B cell (primary cell): ENCODE measurements around the gene ABCD3. TPM values are rescaled to one million over a fixed set of nuclear protein-coding genes. Genes with fewer than 3 reads are reported as not detected.

Experiments used
- ATAC-seq: fragments of 200-7000 bp; cut with Tn5 transposase; one replicate; pipeline ENCODE4 v1.10.0; 2021; ENCODE audit warnings: low read depth, mild to moderate bottlenecking, moderate number of reproducible peaks, moderate library complexity
- CTCF ChIA-PET: fragments of 350-600 bp; sonication (Branson Sonifier 250); formaldehyde crosslinking; loops from one replicate; lab custom pipeline; 2021; ENCODE audit warnings: antibody characterized with exemption, inconsistent platforms; lab: Charles Lee
- POLR2A ChIA-PET: fragments of 350-600 bp; sonication (Branson Sonifier 250); formaldehyde crosslinking; loops from one replicate; lab custom pipeline; 2021; ENCODE audit warnings: antibody characterized with exemption; lab: Charles Lee
- DNase-seq: peaks from one replicate; pipeline ENCODE4 v3.0.0; 2013
- H2AFZ ChIP-seq: 2 replicates; pipeline ENCODE4 v1.6.1; 2012; ENCODE audit warnings: mild to moderate bottlenecking, low read depth, low read length; ENCODE audit not compliant: insufficient read depth, poor library complexity, severe bottlenecking
- H3K27ac ChIP-seq, 2 donors: 1 replicate in 1 of 2; 2 replicates in 1 of 2; pipeline ENCODE4 v1.5.1; 2012 to 2013; ENCODE audit warnings: low read length in 2 of 2, mild to moderate bottlenecking in 2 of 2, moderate library complexity in 1 of 2
- H3K27me3 ChIP-seq, 4 experiments: fragments of 200-600 bp in 1 of 4; sonication (generic) in 1 of 4; replicated peaks in 1 of 4; 1 replicate in 2 of 4; 2 replicates in 2 of 4; pipeline versions ENCODE4 v1.6.1 to v1.7.0; 2013 to 2016; ENCODE audit warnings: low read length in 3 of 4, mild to moderate bottlenecking in 2 of 4, mixed read lengths in 1 of 4, moderate library complexity in 1 of 4; ENCODE audit not compliant: insufficient read depth in 4 of 4, control insufficient read depth in 3 of 4; ENCODE audit errors: control extremely low read depth in 1 of 4
- H3K36me3 ChIP-seq, 2 experiments: replicated peaks in 1 of 2; 1 replicate in 1 of 2; 2 replicates in 1 of 2; pipeline versions ENCODE4 v1.6.1 to v1.7.1; 2013; ENCODE audit warnings: low read length in 1 of 2; ENCODE audit not compliant: insufficient read depth in 2 of 2, control insufficient read depth in 1 of 2; ENCODE audit errors: control extremely low read depth in 1 of 2, extremely low read depth in 1 of 2
- H3K4me1 ChIP-seq, 2 donors: fragments of 200-600 bp in 1 of 2; sonication (generic) in 1 of 2; 1 replicate in 1 of 2; 2 replicates in 1 of 2; pipeline versions ENCODE4 v1.5.1 to v1.6.1; 2013 to 2017; ENCODE audit warnings: low read length in 2 of 2; ENCODE audit not compliant: control insufficient read depth in 2 of 2, insufficient read depth in 2 of 2
- H3K4me2 ChIP-seq: replicated peaks from 2 replicates; pipeline ENCODE3; 2012; ENCODE audit warnings: mild to moderate bottlenecking, low read depth, low read length; ENCODE audit not compliant: poor library complexity, severe bottlenecking
- H3K4me3 ChIP-seq, 5 experiments: fragments of 200-600 bp in 1 of 5; sonication (generic) in 1 of 5; 1 replicate in 3 of 5; 2 replicates in 2 of 5; pipeline versions ENCODE4 v1.5.1 to v1.7.0; 2011 to 2016; ENCODE audit warnings: low read length in 4 of 5, mild to moderate bottlenecking in 4 of 5, low read depth in 2 of 5, control low read depth in 1 of 5, moderate library complexity in 1 of 5; ENCODE audit not compliant: insufficient read depth in 1 of 5; ENCODE audit errors: control extremely low read depth in 1 of 5, extremely low read depth in 1 of 5
- H3K79me2 ChIP-seq: fragments of 200-600 bp; sonication (generic); one replicate; pipeline ENCODE4 v1.6.0; 2016; ENCODE audit warnings: low read length; ENCODE audit not compliant: control insufficient read depth, insufficient read depth
- H3K9ac ChIP-seq: fragments of 200-600 bp; sonication (generic); 2 replicates; pipeline ENCODE4 v1.6.1; 2017; ENCODE audit warnings: mild to moderate bottlenecking, low read length, moderate library complexity
- H3K9me3 ChIP-seq, 3 donors: one replicate each; pipeline versions ENCODE4 v1.6.1 to v1.7.1; 2013; ENCODE audit warnings: low read length in 2 of 3; ENCODE audit not compliant: control insufficient read depth in 2 of 3, insufficient read depth in 1 of 3; ENCODE audit errors: control extremely low read depth in 1 of 3
- H4K20me1 ChIP-seq: 2 replicates; pipeline ENCODE4 v1.6.0; 2012; ENCODE audit warnings: mild to moderate bottlenecking, low read length; ENCODE audit not compliant: insufficient read depth, control insufficient read depth, poor library complexity, severe bottlenecking
- H3K27ac Mint-ChIP-seq: one replicate; pipeline ENCODE4 v1.8.0; 2021; ENCODE audit warnings: mixed read lengths
- H3K27me3 Mint-ChIP-seq: one replicate; pipeline ENCODE4 v1.8.0; 2021; ENCODE audit warnings: mixed read lengths
- H3K4me1 Mint-ChIP-seq: one replicate; pipeline ENCODE4 v1.8.0; 2021; ENCODE audit warnings: mixed read lengths
- H3K4me3 Mint-ChIP-seq: one replicate; pipeline ENCODE4 v1.8.0; 2021; ENCODE audit warnings: mixed read lengths
- H3K9me3 Mint-ChIP-seq: one replicate; pipeline ENCODE4 v1.8.0; 2022; ENCODE audit warnings: mixed read lengths; ENCODE audit not compliant: insufficient read depth
- EZH2 ChIP-seq: IDR thresholded peaks from 2 replicates; pipeline ENCODE4 v1.6.1; 2012; ENCODE audit warnings: borderline replicate concordance, low read depth, mild to moderate bottlenecking, moderate library complexity, low read length; ENCODE audit not compliant: insufficient read depth, poor library complexity, severe bottlenecking
- WGBS: methylation state at CpG from one replicate; pipeline ENCODE4 v1.1.5; 2013; ENCODE audit warnings: missing lambda C conversion rate; ENCODE audit not compliant: insufficient coverage; 5-methylcytosine and 5-hydroxymethylcytosine counted together
- intact Hi-C: fragments of 100-400 bp; cut with micrococcal nuclease; formaldehyde crosslinking; loops from one replicate; pipeline ENCODE4 v1.10.0; 2022
- polyA plus RNA-seq: library from polyadenylated mRNA; depleted of rRNA; stranded (reverse); fragments of >200 nt; gene quantifications from 2 replicates; pipeline ENCODE4 v1.2.3, GENCODE V29; 2012
- total RNA-seq, 2 donors: library from RNA; stranded (reverse); fragments of 120-200 nt in 1 of 2; gene quantifications; 1 replicate in 1 of 2; 2 replicates in 1 of 2; pipeline versions ENCODE4 v1.2.3 to v1.2.4, GENCODE V29; 2013 to 2022
- TF ChIP-seq, protein P1 (sequence below): fragments of 200-600 bp; IDR thresholded peaks from one replicate; pipeline ENCODE4 v1.8.0; 2022; ENCODE audit warnings: antibody characterized with exemption, mild to moderate bottlenecking

ABCD3 gene
- total and polyA plus RNA-seq, 2 donors (not counting 1 experiment from before 2014, with no cell fraction given), result 4.0 to 19.4 TPM

GRCh38 chr1:94413311-94413710 is 4.9 kb upstream of the ABCD3 start:
- Histone ChIP-seq H3K79me2 (no peaks in the 10 kb centered on the region), H3K4me1 (peaks cover 0 to 6% of the 10 kb centered on the region in 2 donors), H2AFZ (no peak overlapping the region), H3K4me3 (no peak overlapping the region), H3K36me3 (no peaks in the 10 kb centered on the region), H3K9ac (no peak overlapping the region), H4K20me1 (no peaks in the 10 kb centered on the region), H3K27ac (no peak overlapping the region), H3K27me3 (peaks cover 0 to 6% (median 3%) of the 10 kb centered on the region in 4 experiments), H3K4me2 (no peak overlapping the region), H3K9me3 (no peaks in the 10 kb centered on the region)
- no peak for DNase-seq
- Mint-ChIP-seq H3K4me3 (no peak overlapping the region), H3K27me3 (peaks cover 17% of the 10 kb centered on the region), H3K27ac (no peak overlapping the region), H3K9me3 (no peaks in the 10 kb centered on the region), H3K4me1 (peaks cover 9% of the 10 kb centered on the region)
- no peak for ATAC-seq
- 0% methylated on average over 1 of the region's 2 CpGs for WGBS
- ChIA-PET POLR2A (no interaction called here), CTCF (no interaction called here)
- intact Hi-C loops, result loop anchor here (10.0 kb wide), 1 partner anchor 1069 kb away; the partner anchor contains the start of gene DR1
- no peak for TF ChIP-seq EZH2
- TF ChIP-seq, protein P1, sequence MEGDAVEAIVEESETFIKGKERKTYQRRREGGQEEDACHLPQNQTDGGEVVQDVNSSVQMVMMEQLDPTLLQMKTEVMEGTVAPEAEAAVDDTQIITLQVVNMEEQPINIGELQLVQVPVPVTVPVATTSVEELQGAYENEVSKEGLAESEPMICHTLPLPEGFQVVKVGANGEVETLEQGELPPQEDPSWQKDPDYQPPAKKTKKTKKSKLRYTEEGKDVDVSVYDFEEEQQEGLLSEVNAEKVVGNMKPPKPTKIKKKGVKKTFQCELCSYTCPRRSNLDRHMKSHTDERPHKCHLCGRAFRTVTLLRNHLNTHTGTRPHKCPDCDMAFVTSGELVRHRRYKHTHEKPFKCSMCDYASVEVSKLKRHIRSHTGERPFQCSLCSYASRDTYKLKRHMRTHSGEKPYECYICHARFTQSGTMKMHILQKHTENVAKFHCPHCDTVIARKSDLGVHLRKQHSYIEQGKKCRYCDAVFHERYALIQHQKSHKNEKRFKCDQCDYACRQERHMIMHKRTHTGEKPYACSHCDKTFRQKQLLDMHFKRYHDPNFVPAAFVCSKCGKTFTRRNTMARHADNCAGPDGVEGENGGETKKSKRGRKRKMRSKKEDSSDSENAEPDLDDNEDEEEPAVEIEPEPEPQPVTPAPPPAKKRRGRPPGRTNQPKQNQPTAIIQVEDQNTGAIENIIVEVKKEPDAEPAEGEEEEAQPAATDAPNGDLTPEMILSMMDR, result no peak

GRCh38 chr1:94416901-94417727 is 1.1 kb upstream of the ABCD3 start:
- Histone ChIP-seq H2AFZ (peak overlapping the region; percentile 98), H3K27ac (peak overlapping the region; percentile 73 to 80), H3K9me3 (no peaks in the 10 kb centered on the region), H3K9ac (peak overlapping the region; percentile 79), H4K20me1 (no peaks in the 10 kb centered on the region), H3K4me3 (peak overlapping the region; percentile 57 to 89 (median 84)), H3K4me2 (peak overlapping the region; percentile 77), H3K36me3 (no peaks in the 10 kb centered on the region), H3K4me1 (peaks cover 12 to 15% of the 10 kb centered on the region in 2 donors), H3K27me3 (peaks cover 0 to 6% (median 3%) of the 10 kb centered on the region in 4 experiments), H3K79me2 (peaks cover 36% of the 10 kb centered on the region)
- DNase-seq (no peak), ATAC-seq (no peak)
- Mint-ChIP-seq H3K4me3 (no peak overlapping the region), H3K9me3 (no peaks in the 10 kb centered on the region), H3K27me3 (peaks cover 7% of the 10 kb centered on the region), H3K4me1 (peaks cover 17% of the 10 kb centered on the region), H3K27ac (no peak overlapping the region)
- ChIA-PET CTCF (interaction anchor here (1.1 to 1.4 kb wide), 2 partner anchors 47 to 437 kb away, joined by 3 read pairs; no protein-coding TSS in a partner anchor), POLR2A (interaction anchor here (0.6 to 0.7 kb wide), 2 partner anchors 536 to 811 kb away, joined by 3 read pairs; no protein-coding TSS in a partner anchor)
- TF ChIP-seq, protein P1, result no peak
- TF ChIP-seq EZH2, result no peak
- intact Hi-C loops, result loop anchor here (5.0 to 10.0 kb wide), 3 partner anchors 815 to 1235 kb away; partner anchors contain the start of genes CCDC18, DR1, RWDD3 and TMED5
- 78% methylated on average over 9 of the region's 15 CpGs for WGBS
